Gastrocnemius medialis (tissue), 4 donors: ENCODE results near the gene SMIM9.

Experiments
- CTCF ChIP-seq, 5 experiments: fragments of 450-650 bp in 3 of 5; fragments of 200-600 bp in 2 of 5; sonication (generic) in 2 of 5; IDR thresholded peaks in 4 of 5; conservative IDR thresholded peaks in 1 of 5; 1 replicate in 4 of 5; 2 replicates in 1 of 5; pipeline ENCODE4 v1.5.1; 2016 to 2019; ENCODE audit warnings: antibody characterized with exemption in 5 of 5, mild to moderate bottlenecking in 3 of 5, moderate library complexity in 3 of 5
- POLR2A ChIP-seq, 2 donors: fragments of 450-650 bp; IDR thresholded peaks; one replicate each; pipeline ENCODE4 v1.6.1; 2017; ENCODE audit warnings: antibody characterized with exemption in 2 of 2, mild to moderate bottlenecking in 2 of 2, moderate library complexity in 2 of 2

GRCh38 chrX:154799556-154800348 is 34.7 kb downstream of the SMIM9 start:
- TF ChIP-seq CTCF (IDR thresholded peaks at IDR 0.05 in 4 of 5, conservative IDR thresholded peaks at IDR 0.05 in 1 of 5) = no peak
- TF ChIP-seq POLR2A (IDR thresholded peaks at IDR 0.05) = no peak
